Transverse colon (tissue), 4 donors: ENCODE results near the gene ISYNA1. TPM values are rescaled to one million over a fixed set of nuclear protein-coding genes. Genes with fewer than 3 reads are reported as not detected.

Experiments used
- DNase-seq: peaks from one replicate; pipeline ENCODE4 v3.0.0-alpha.2; 2019
- H3K27ac ChIP-seq, 4 donors: fragments of 200-600 bp; sonication (generic); 2 replicates each; pipeline ENCODE4 v1.5.1; 2016 to 2018; ENCODE audit warnings: inconsistent platforms in 4 of 4
- H3K27me3 ChIP-seq: fragments of 200-600 bp; sonication (generic); 2 replicates; pipeline ENCODE4 v1.5.1; 2017; ENCODE audit warnings: inconsistent platforms
- H3K36me3 ChIP-seq, 4 donors: fragments of 200-600 bp; sonication (generic); 2 replicates each; pipeline ENCODE4 v1.5.1; 2017 to 2019; ENCODE audit warnings: inconsistent platforms in 4 of 4
- H3K4me1 ChIP-seq, 4 donors: fragments of 200-600 bp; sonication (generic); 2 replicates each; pipeline ENCODE4 v1.5.1; 2017 to 2020; ENCODE audit warnings: inconsistent platforms in 4 of 4
- H3K4me3 ChIP-seq, 4 donors: fragments of 200-600 bp; sonication (generic); 1 replicate in 1 of 4; 2 replicates in 3 of 4; pipeline versions ENCODE4 v1.5.1 to v1.6.1; 2017 to 2019; ENCODE audit warnings: inconsistent platforms in 4 of 4
- H3K9me3 ChIP-seq, 2 donors: fragments of 200-600 bp; sonication (generic); 2 replicates each; pipeline ENCODE4 v1.5.1; 2017 to 2019; ENCODE audit warnings: inconsistent platforms in 2 of 2
- CTCF ChIP-seq, 5 experiments: fragments of 200-600 bp in 3 of 5; fragments of 450-650 bp in 2 of 5; sonication (generic) in 3 of 5; IDR thresholded peaks; 1 replicate in 2 of 5; 2 replicates in 3 of 5; pipeline ENCODE4 v1.5.1; 2016 to 2017; ENCODE audit warnings: antibody characterized with exemption in 5 of 5, inconsistent platforms in 3 of 5, mild to moderate bottlenecking in 2 of 5, moderate library complexity in 1 of 5
- EP300 ChIP-seq: sonication (generic); formaldehyde crosslinking; IDR thresholded peaks from one replicate; pipeline ENCODE4 v1.6.1; 2017; ENCODE audit warnings: antibody characterized with exemption, low read depth
- POLR2A ChIP-seq: fragments of 450-650 bp; IDR thresholded peaks from one replicate; pipeline ENCODE4 v1.6.1; 2016; ENCODE audit warnings: antibody characterized with exemption, mild to moderate bottlenecking, moderate library complexity
- POLR2AphosphoS5 ChIP-seq, 3 donors: sonication (generic); formaldehyde crosslinking; IDR thresholded peaks; one replicate each; pipeline ENCODE4 v1.6.1; 2016; ENCODE audit warnings: antibody characterized with exemption in 3 of 3
- WGBS, 2 donors: methylation state at CpG; one replicate each; pipeline ENCODE4 v1.1.5; 2018; ENCODE audit warnings: low coverage in 1 of 2; 5-methylcytosine and 5-hydroxymethylcytosine counted together
- in situ Hi-C, 4 donors: fragments of 200-750 bp; cut with MboI; loops; one replicate each; pipeline versions ENCODE4 v1.15.0 to v1.15.1; 2017; ENCODE audit warnings: low sequenced_read_pairs in 3 of 4, low pct_ligation_motif_present in 1 of 4, low pct_unique_long_range_greater_than_20kb in 1 of 4
- intact Hi-C: fragments of 100-400 bp; cut with DNase I; formaldehyde crosslinking; loops from one replicate; pipeline ENCODE4 v1.15.1; 2023; ENCODE audit warnings: low total_unique reads
- total RNA-seq, 4 donors: library from RNA; depleted of rRNA; stranded (reverse); fragments of >200 nt; gene quantifications; one replicate each; pipeline ENCODE4 v1.1.0, GENCODE V29; 2016

The ISYNA1 gene
- total RNA-seq, 4 donors from 2014 or later: 3.0 to 15.1 (median 8.8) TPM

- WGBS, 2 donors: 71% methylated on average over 28 of the region's 28 CpGs; no CpG with 5 or more reads in 1 of the 2 donors
- peak overlapping the region in 2 of 4 donors; percentile 4 to 11 for H3K27ac ChIP-seq
- no peak overlapping the region for H3K4me3 ChIP-seq
- in situ Hi-C loops (loop anchor here (25.0 kb wide), 3 partner anchors 118 to 393 kb away; partner anchors contain the start of genes REX1BD (in 2 of the 4) and UPF1 (in 2 of the 4)), intact Hi-C loops (loop anchor here (10.0 kb wide), 1 partner anchor 46 kb away; no protein-coding TSS in a partner anchor)
- TF ChIP-seq EP300 (no peak), POLR2A (no peak), CTCF (IDR thresholded peaks at IDR 0.05) (peak; percentile 75 to 86 (median 83))
- H3K4me1 ChIP-seq: peaks cover 41 to 54% (median 49%) of the 10 kb centered on the region in 4 donors
- H3K9me3 ChIP-seq: no peaks in the 10 kb centered on the region
- peak; percentile 71 for DNase-seq
- H3K27me3 ChIP-seq: no peaks in the 10 kb centered on the region
- no peaks in the 10 kb centered on the region for H3K36me3 ChIP-seq
Observed at GRCh38 chr19:18469069-18469846, 31.3 kb upstream of the ISYNA1 start.

GRCh38 chr19:18468517-18468916, 30.6 kb upstream of the ISYNA1 start:
- in situ Hi-C loops: loop anchor here (25.0 kb wide), 3 partner anchors 119 to 394 kb away; partner anchors contain the start of genes REX1BD (in 2 of the 4) and UPF1 (in 2 of the 4)

GRCh38 chr19:18467978-18468377, 30.0 kb upstream of the ISYNA1 start:
- Histone ChIP-seq H3K27me3 (no peaks in the 10 kb centered on the region), H3K36me3 (no peaks in the 10 kb centered on the region), H3K4me1 (peaks cover 33 to 51% (median 42%) of the 10 kb centered on the region in 4 donors), H3K4me3 (no peak overlapping the region), H3K9me3 (no peaks in the 10 kb centered on the region), H3K27ac (no peak overlapping the region)
- 91% methylated on average over 3 of the region's 3 CpGs; no CpG with 5 or more reads in 1 of the 2 donors for WGBS, 2 donors
- intact Hi-C loops (loop anchor here (10.0 kb wide), 1 partner anchor 47 kb away; no protein-coding TSS in a partner anchor), in situ Hi-C loops (loop anchor here (25.0 kb wide), 3 partner anchors 119 to 394 kb away; partner anchors contain the start of genes REX1BD (in 2 of the 4) and UPF1 (in 2 of the 4))
- no peak for DNase-seq
- TF ChIP-seq CTCF (IDR thresholded peaks at IDR 0.05) (no peak), POLR2AphosphoS5 (IDR thresholded peaks at IDR 0.05) (no peak), EP300 (no peak), POLR2A (no peak)

More at GRCh38 chr19:18468517-18468916, 30.6 kb upstream of the ISYNA1 start:
- H3K27me3 ChIP-seq: no peaks in the 10 kb centered on the region
- DNase-seq: no peak
- no peak overlapping the region for H3K4me3 ChIP-seq
- intact Hi-C loops: loop anchor here (10.0 kb wide), 1 partner anchor 46 kb away; no protein-coding TSS in a partner anchor
- H3K36me3 ChIP-seq: no peaks in the 10 kb centered on the region
- H3K9me3 ChIP-seq: no peaks in the 10 kb centered on the region
- no peak overlapping the region for H3K27ac ChIP-seq
- peaks cover 37 to 51% (median 45%) of the 10 kb centered on the region in 4 donors for H3K4me1 ChIP-seq
- 84% methylated on average over 3 of the region's 3 CpGs; no CpG with 5 or more reads in 1 of the 2 donors for WGBS, 2 donors
- TF ChIP-seq CTCF (IDR thresholded peaks at IDR 0.05) (no peak), POLR2A (no peak), EP300 (no peak), POLR2AphosphoS5 (IDR thresholded peaks at IDR 0.05) (no peak)

GRCh38 chr19:18466354-18466753, 28.4 kb upstream of the ISYNA1 start:
- no peak overlapping the region for H3K4me3 ChIP-seq
- TF ChIP-seq EP300 (no peak), POLR2A (no peak), POLR2AphosphoS5 (IDR thresholded peaks at IDR 0.05) (no peak), CTCF (IDR thresholded peaks at IDR 0.05) (no peak)
- WGBS, 2 donors: 89% methylated on average over 11 of the region's 11 CpGs; no CpG with 5 or more reads in 1 of the 2 donors
- H3K27me3 ChIP-seq: no peaks in the 10 kb centered on the region
- H3K27ac ChIP-seq: peak overlapping the region; percentile 78 to 94 (median 80)
- DNase-seq: no peak
- intact Hi-C loops: loop anchor here (10.0 kb wide), 1 partner anchor 48 kb away; no protein-coding TSS in a partner anchor
- peaks cover 0 to 2% (median 0%) of the 10 kb centered on the region in 4 donors for H3K36me3 ChIP-seq
- H3K9me3 ChIP-seq: no peaks in the 10 kb centered on the region
- in situ Hi-C loops: loop anchor here (25.0 kb wide), 3 partner anchors 121 to 396 kb away; partner anchors contain the start of genes REX1BD (in 2 of the 4) and UPF1 (in 2 of the 4)
- peaks cover 38 to 55% (median 45%) of the 10 kb centered on the region in 4 donors for H3K4me1 ChIP-seq
